Muscle layer of duodenum (tissue), 2 donors: ENCODE measurements around the gene SCRN2.
A peak's percentile ranks its signal among the peaks of the same experiment; 100 is the strongest.

ENCODE experiments used
- H3K27ac ChIP-seq: one replicate; pipeline ENCODE4 v1.7.0; 2013; ENCODE audit warnings: mild to moderate bottlenecking, low read length
- H3K27me3 ChIP-seq: one replicate; pipeline ENCODE4 v1.7.0; 2013; ENCODE audit warnings: low read depth, mild to moderate bottlenecking, control low read depth, low read length
- H3K36me3 ChIP-seq, 2 donors: one replicate each; pipeline ENCODE4 v1.7.0; 2013; ENCODE audit warnings: low read length in 2 of 2, control low read depth in 1 of 2, mild to moderate bottlenecking in 1 of 2; ENCODE audit not compliant: insufficient read depth in 2 of 2, control insufficient read depth in 1 of 2
- H3K4me1 ChIP-seq, 2 donors: one replicate each; pipeline ENCODE4 v1.7.0; 2013; ENCODE audit warnings: low read length in 2 of 2, mild to moderate bottlenecking in 2 of 2, control low read depth in 1 of 2, moderate library complexity in 1 of 2; ENCODE audit not compliant: insufficient read depth in 2 of 2, control insufficient read depth in 1 of 2
- H3K4me3 ChIP-seq, 2 donors: one replicate each; pipeline ENCODE4 v1.7.0; 2013; ENCODE audit warnings: low read length in 2 of 2, low read depth in 1 of 2, mild to moderate bottlenecking in 1 of 2
- H3K9me3 ChIP-seq, 2 donors: one replicate each; pipeline ENCODE4 v1.7.0; 2013; ENCODE audit warnings: low read length in 2 of 2, control low read depth in 1 of 2, mild to moderate bottlenecking in 1 of 2; ENCODE audit not compliant: control insufficient read depth in 1 of 2
- donor health status: healthy.

The SCRN2 gene

GRCh38 chr17:47841488-47842291 lies 617 bp upstream of the SCRN2 start:
- peaks cover 8 to 19% of the 10 kb centered on the region in 2 donors for H3K36me3 ChIP-seq
- H3K9me3 ChIP-seq: no peaks in the 10 kb centered on the region
- peaks cover 8 to 23% of the 10 kb centered on the region in 2 donors for H3K4me1 ChIP-seq
- H3K27me3 ChIP-seq: peaks cover 3% of the 10 kb centered on the region
- peak overlapping the region; percentile 56 for H3K27ac ChIP-seq
- H3K4me3 ChIP-seq: peak overlapping the region; percentile 87 to 94

GRCh38 chr17:47840001-47840741 lies 902 bp downstream of the SCRN2 start:
- peaks cover 18 to 32% of the 10 kb centered on the region in 2 donors for H3K36me3 ChIP-seq
- H3K4me3 ChIP-seq: peak overlapping the region; percentile 87 to 94
- peaks cover 8 to 21% of the 10 kb centered on the region in 2 donors for H3K4me1 ChIP-seq
- H3K9me3 ChIP-seq: no peaks in the 10 kb centered on the region
- H3K27ac ChIP-seq: peak overlapping the region; percentile 56
- no peaks in the 10 kb centered on the region for H3K27me3 ChIP-seq

GRCh38 chr17:47839071-47839470 lies 2.0 kb downstream of the SCRN2 start:
- Histone ChIP-seq H3K27ac (no peak overlapping the region), H3K4me1 (peaks cover 8 to 21% of the 10 kb centered on the region in 2 donors), H3K36me3 (peaks cover 18 to 32% of the 10 kb centered on the region in 2 donors), H3K4me3 (no peak overlapping the region), H3K9me3 (no peaks in the 10 kb centered on the region), H3K27me3 (no peaks in the 10 kb centered on the region)

- Histone ChIP-seq H3K4me1 (peaks cover 8 to 21% of the 10 kb centered on the region in 2 donors), H3K27me3 (no peaks in the 10 kb centered on the region), H3K4me3 (no peak overlapping the region), H3K9me3 (no peaks in the 10 kb centered on the region), H3K36me3 (peaks cover 18 to 32% of the 10 kb centered on the region in 2 donors), H3K27ac (no peak overlapping the region)
These were observed 2.4 kb downstream of the SCRN2 start for GRCh38 chr17:47838636-47839035.

GRCh38 chr17:47837401-47838039 lies 3.6 kb downstream of the SCRN2 start:
- Histone ChIP-seq H3K4me3 (no peak overlapping the region), H3K27me3 (no peaks in the 10 kb centered on the region), H3K36me3 (peaks cover 18 to 32% of the 10 kb centered on the region in 2 donors), H3K9me3 (no peaks in the 10 kb centered on the region), H3K4me1 (peaks cover 8 to 21% of the 10 kb centered on the region in 2 donors), H3K27ac (no peak overlapping the region)

- Histone ChIP-seq H3K9me3 (no peaks in the 10 kb centered on the region), H3K4me3 (no peak overlapping the region), H3K36me3 (peaks cover 18 to 32% of the 10 kb centered on the region in 2 donors), H3K27me3 (no peaks in the 10 kb centered on the region), H3K27ac (no peak overlapping the region), H3K4me1 (peaks cover 8 to 27% of the 10 kb centered on the region in 2 donors)
These were observed 4.5 kb downstream of the SCRN2 start for GRCh38 chr17:47836601-47837000.

GRCh38 chr17:47834756-47835155 lies 6.3 kb downstream of the SCRN2 start:
- Histone ChIP-seq H3K4me3 (no peak overlapping the region), H3K36me3 (peaks cover 18 to 32% of the 10 kb centered on the region in 2 donors), H3K27me3 (no peaks in the 10 kb centered on the region), H3K27ac (no peak overlapping the region), H3K4me1 (peaks cover 4 to 27% of the 10 kb centered on the region in 2 donors), H3K9me3 (no peaks in the 10 kb centered on the region)

GRCh38 chr17:47831934-47832327 lies 9.1 kb downstream of the SCRN2 start:
- Histone ChIP-seq H3K27ac (peak overlapping the region; percentile 40), H3K4me3 (peak overlapping the region; percentile 82 to 100), H3K36me3 (peaks cover 23 to 33% of the 10 kb centered on the region in 2 donors), H3K27me3 (no peaks in the 10 kb centered on the region), H3K9me3 (no peaks in the 10 kb centered on the region), H3K4me1 (peaks cover 4 to 24% of the 10 kb centered on the region in 2 donors)

- Histone ChIP-seq H3K36me3 (peaks cover 25 to 33% of the 10 kb centered on the region in 2 donors), H3K27me3 (no peaks in the 10 kb centered on the region), H3K9me3 (no peaks in the 10 kb centered on the region), H3K4me3 (peak within 1 kb of the TSS; percentile 82 to 100), H3K4me1 (peaks cover 4 to 24% of the 10 kb centered on the region in 2 donors), H3K27ac (peak within 1 kb of the TSS; percentile 96)
These were observed 9.8 kb downstream of the SCRN2 start, which contains the start of the genes LRRC46 and MRPL10 for GRCh38 chr17:47831003-47831933. LRRC46 (plus strand) TSS chr17:47831670; CDS start chr17:47831990, 320 bp downstream. MRPL10 (minus strand) TSS chr17:47831541; CDS start chr17:47831511, 30 bp downstream.

GRCh38 chr17:47830396-47831002 lies 10.6 kb downstream of the SCRN2 start:
- Histone ChIP-seq H3K27me3 (no peaks in the 10 kb centered on the region), H3K36me3 (peaks cover 24 to 29% of the 10 kb centered on the region in 2 donors), H3K4me3 (peak overlapping the region; percentile 82 to 100), H3K27ac (peak overlapping the region; percentile 96), H3K9me3 (no peaks in the 10 kb centered on the region), H3K4me1 (peaks cover 4 to 24% of the 10 kb centered on the region in 2 donors)
